ENCODE results near the gene CPSF4.

CPSF4 gene

GRCh38 chr7:99449326-99449725, 10.6 kb downstream of the CPSF4 start:
- no peak for DNase-seq

- no peak for DNase-seq
Measured at GRCh38 chr7:99451936-99452335, 13.2 kb downstream of the CPSF4 start.

- DNase-seq: no peak
Measured at GRCh38 chr7:99452541-99452940, 13.8 kb downstream of the CPSF4 start.

GRCh38 chr7:99453105-99453504, 14.4 kb downstream of the CPSF4 start:
- DNase-seq: no peak

- DNase-seq: no peak
Measured at GRCh38 chr7:99455874-99456273, 17.1 kb downstream of the CPSF4 start.

- DNase-seq: no peak
Measured at GRCh38 chr7:99456288-99456687, 17.5 kb downstream of the CPSF4 start.

GRCh38 chr7:99457050-99457649, 18.4 kb downstream of the CPSF4 start:
- no peak for DNase-seq

- no peak for DNase-seq
Measured at GRCh38 chr7:99457650-99458493, 19.1 kb downstream of the CPSF4 start.

- DNase-seq: no peak
Measured at GRCh38 chr7:99459087-99459486, 20.3 kb downstream of the CPSF4 start.

- DNase-seq: no peak
Measured at GRCh38 chr7:99460651-99461050, 21.9 kb downstream of the CPSF4 start.

GRCh38 chr7:99461221-99461620, 22.5 kb downstream of the CPSF4 start:
- no peak for DNase-seq

- DNase-seq: no peak
Measured at GRCh38 chr7:99465421-99465768, 26.7 kb downstream of the CPSF4 start.

GRCh38 chr7:99468336-99468918, 29.7 kb downstream of the CPSF4 start:
- DNase-seq: no peak

- DNase-seq: no peak
Measured at GRCh38 chr7:99469381-99470065, 30.8 kb downstream of the CPSF4 start.

- DNase-seq: peak; percentile 98
Measured at GRCh38 chr7:99472561-99473314, 34.0 kb downstream of the CPSF4 start, which contains the start of gene ZNF789. ZNF789 (plus strand) TSS chr7:99472890; CDS start chr7:99476457, 3,567 bp downstream.

- no peak for DNase-seq
Measured at GRCh38 chr7:99473315-99473596, 34.5 kb downstream of the CPSF4 start.

GRCh38 chr7:99476107-99476506, 37.4 kb downstream of the CPSF4 start:
- no peak for DNase-seq

- DNase-seq: no peak
Measured at GRCh38 chr7:99478464-99479440, 40.0 kb downstream of the CPSF4 start.

GRCh38 chr7:99485094-99485493, 46.4 kb downstream of the CPSF4 start:
- no peak for DNase-seq

- no peak for DNase-seq
Measured at GRCh38 chr7:99489235-99489634, 50.5 kb downstream of the CPSF4 start.

GRCh38 chr7:99490878-99491277, 52.1 kb downstream of the CPSF4 start:
- DNase-seq: no peak

GRCh38 chr7:99493823-99494222, 55.1 kb downstream of the CPSF4 start:
- no peak for DNase-seq

Measured in activated CD8-positive, alpha-beta memory T cell treated with anti-CD3 and anti-CD28 coated beads for 24 hours (primary cell).